Panc1 (cell line): ENCODE data around the gene LRRC66. TPM values are rescaled to one million over a fixed set of nuclear protein-coding genes. Genes with fewer than 3 reads are reported as not detected.

ENCODE experiments used
- ATAC-seq: fragments of 200-7000 bp; cut with Tn5 transposase; 2 replicates; pipeline ENCODE4 v1.9.1; 2020; ENCODE audit warnings: mild to moderate bottlenecking, moderate library complexity
- BruUV-seq: library from RNA; stranded (reverse); fragments of 400-500 nt; replicated peaks from 2 replicates; lab custom pipeline; 2021; lab: Mats Ljungman, UMichigan
- CTCF ChIA-PET: fragments of 300-600 bp; sonication (Branson Sonifier 250); formaldehyde crosslinking; loops from one replicate; lab custom pipeline; 2022; ENCODE audit warnings: antibody characterized with exemption; lab: Charles Lee
- POLR2A ChIA-PET: fragments of 300-600 bp; sonication (Branson Sonifier 250); formaldehyde crosslinking; loops from one replicate; lab custom pipeline; 2022; ENCODE audit warnings: antibody characterized with exemption; lab: Charles Lee
- DNase-seq: peaks from one replicate; pipeline ENCODE4 v3.0.0-alpha.2; 2010; ENCODE audit warnings: low read depth, low spot score
- H3K27ac ChIP-seq: 2 replicates; pipeline ENCODE4 v1.5.1; 2011; ENCODE audit warnings: mild to moderate bottlenecking, low read length, inconsistent platforms
- H3K27me3 ChIP-seq: fragments of 200-500 bp; sonication (Bioruptor generic); 2 replicates; pipeline ENCODE4 v1.6.0; 2014; ENCODE audit warnings: low read length, inconsistent platforms; ENCODE audit not compliant: control insufficient read depth, insufficient read depth
- H3K36me3 ChIP-seq: fragments of 200-500 bp; sonication (Bioruptor generic); 2 replicates; pipeline ENCODE4 v1.5.1; 2014; ENCODE audit warnings: inconsistent platforms, mild to moderate bottlenecking, low read length, moderate library complexity; ENCODE audit not compliant: control insufficient read depth, insufficient read depth
- H3K4me1 ChIP-seq: 2 replicates; pipeline ENCODE4 v1.5.1; 2011; ENCODE audit warnings: inconsistent platforms, mild to moderate bottlenecking, low read length, moderate library complexity; ENCODE audit not compliant: control insufficient read depth, insufficient read depth
- H3K4me3 ChIP-seq, 2 experiments: 2 replicates each; pipeline ENCODE4 v1.5.1; 2011 to 2012; ENCODE audit warnings: low read depth in 2 of 2, low read length in 2 of 2, mild to moderate bottlenecking in 2 of 2, inconsistent platforms in 1 of 2, moderate library complexity in 1 of 2
- H3K9me3 ChIP-seq: fragments of 200-500 bp; sonication (Bioruptor generic); 2 replicates; pipeline ENCODE4 v1.5.1; 2014; ENCODE audit warnings: low read depth, mild to moderate bottlenecking, inconsistent platforms, low read length, moderate library complexity; ENCODE audit not compliant: control insufficient read depth, insufficient read depth
- POLR2AphosphoS5 ChIP-seq: IDR thresholded peaks from 2 replicates; pipeline ENCODE4 v1.6.1; 2012; ENCODE audit warnings: mild to moderate bottlenecking, low read depth, low read length, moderate library complexity
- SIN3A ChIP-seq: IDR thresholded peaks from 2 replicates; pipeline ENCODE4 v1.6.1; 2012; ENCODE audit warnings: low read depth, mild to moderate bottlenecking, low read length, moderate library complexity, borderline replicate concordance; ENCODE audit not compliant: insufficient read depth
- TCF7L2 ChIP-seq: IDR thresholded peaks from 2 replicates; pipeline ENCODE4 v1.6.1; 2011; ENCODE audit warnings: mild to moderate bottlenecking, low read depth, low read length, inconsistent platforms
- in situ Hi-C: cut with HindIII; loops from 2 replicates; pipeline ENCODE4 v1.10.0; 2016; ENCODE audit warnings: low sequenced_read_pairs, low pct_unique_long_range_greater_than_20kb
- intact Hi-C: fragments of 100-400 bp; cut with micrococcal nuclease; formaldehyde crosslinking; loops from one replicate; pipeline ENCODE4 v1.10.0; 2022; ENCODE audit not compliant: unreplicated experiment
- total RNA-seq: library from RNA; stranded (reverse); gene quantifications from one replicate; pipeline ENCODE4 v1.2.1, GENCODE V29; 2021; ENCODE audit not compliant: unreplicated experiment
- TF ChIP-seq, protein P1 (sequence below), 2 experiments: IDR thresholded peaks; 2 replicates each; pipeline ENCODE4 v1.6.1; 2011 to 2012; ENCODE audit warnings: low read depth in 2 of 2, control low read depth in 1 of 2, low read length in 1 of 2, mild to moderate bottlenecking in 1 of 2, moderate library complexity in 1 of 2; ENCODE audit not compliant: insufficient read depth in 1 of 2
- TF ChIP-seq, protein P2 (sequence below): fragments of 450-650 bp; IDR thresholded peaks from 2 replicates; pipeline ENCODE4 v1.5.1; 2017; ENCODE audit warnings: mild to moderate bottlenecking

LRRC66 gene
- total RNA-seq, 1 experiment from 2014 or later: 0.08 TPM

DNA sequence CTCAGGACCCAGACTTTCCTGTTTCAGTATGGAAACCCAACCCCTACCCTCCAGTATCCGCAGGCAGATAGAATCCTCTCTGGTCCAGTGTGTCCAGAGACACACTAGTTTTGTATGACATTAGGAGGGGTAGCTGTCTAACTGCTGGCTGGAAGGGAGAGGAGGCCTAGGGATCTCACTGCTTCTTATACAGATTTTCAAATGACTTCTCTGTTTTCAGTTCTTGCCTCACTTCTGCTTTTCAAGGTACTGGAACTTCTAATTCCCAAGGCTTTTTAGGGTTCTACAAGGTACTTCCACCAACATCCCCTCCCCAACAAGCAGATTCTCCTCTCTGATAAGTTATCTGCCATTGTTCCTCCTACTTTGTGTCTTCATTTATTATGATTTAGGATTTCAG is 11.8 kb upstream of the LRRC66 start:
- no TSS peak for BruUV-seq

DNA sequence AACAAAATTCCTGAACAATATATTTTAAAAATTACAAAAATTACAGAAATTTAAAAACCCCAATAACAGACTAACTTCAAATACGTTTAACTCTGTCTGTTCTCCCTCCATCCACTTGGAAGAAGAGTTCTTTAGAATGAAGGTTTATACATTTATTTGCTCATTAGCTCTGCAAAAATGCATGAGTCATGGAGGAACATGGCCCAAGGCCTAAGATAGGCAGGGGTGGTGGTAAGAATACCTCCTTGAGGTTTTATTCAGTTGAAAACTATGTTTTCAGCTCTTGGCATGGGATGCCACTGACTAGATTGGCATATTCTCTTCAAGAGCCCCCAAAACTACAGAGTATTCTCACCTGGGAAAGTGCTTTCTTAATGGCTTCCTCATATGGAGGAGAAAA is 8.8 kb upstream of the LRRC66 start:
- CTCF ChIA-PET: no interaction called here
- intact Hi-C loops: no loop called here
- TF ChIP-seq, protein P1, sequence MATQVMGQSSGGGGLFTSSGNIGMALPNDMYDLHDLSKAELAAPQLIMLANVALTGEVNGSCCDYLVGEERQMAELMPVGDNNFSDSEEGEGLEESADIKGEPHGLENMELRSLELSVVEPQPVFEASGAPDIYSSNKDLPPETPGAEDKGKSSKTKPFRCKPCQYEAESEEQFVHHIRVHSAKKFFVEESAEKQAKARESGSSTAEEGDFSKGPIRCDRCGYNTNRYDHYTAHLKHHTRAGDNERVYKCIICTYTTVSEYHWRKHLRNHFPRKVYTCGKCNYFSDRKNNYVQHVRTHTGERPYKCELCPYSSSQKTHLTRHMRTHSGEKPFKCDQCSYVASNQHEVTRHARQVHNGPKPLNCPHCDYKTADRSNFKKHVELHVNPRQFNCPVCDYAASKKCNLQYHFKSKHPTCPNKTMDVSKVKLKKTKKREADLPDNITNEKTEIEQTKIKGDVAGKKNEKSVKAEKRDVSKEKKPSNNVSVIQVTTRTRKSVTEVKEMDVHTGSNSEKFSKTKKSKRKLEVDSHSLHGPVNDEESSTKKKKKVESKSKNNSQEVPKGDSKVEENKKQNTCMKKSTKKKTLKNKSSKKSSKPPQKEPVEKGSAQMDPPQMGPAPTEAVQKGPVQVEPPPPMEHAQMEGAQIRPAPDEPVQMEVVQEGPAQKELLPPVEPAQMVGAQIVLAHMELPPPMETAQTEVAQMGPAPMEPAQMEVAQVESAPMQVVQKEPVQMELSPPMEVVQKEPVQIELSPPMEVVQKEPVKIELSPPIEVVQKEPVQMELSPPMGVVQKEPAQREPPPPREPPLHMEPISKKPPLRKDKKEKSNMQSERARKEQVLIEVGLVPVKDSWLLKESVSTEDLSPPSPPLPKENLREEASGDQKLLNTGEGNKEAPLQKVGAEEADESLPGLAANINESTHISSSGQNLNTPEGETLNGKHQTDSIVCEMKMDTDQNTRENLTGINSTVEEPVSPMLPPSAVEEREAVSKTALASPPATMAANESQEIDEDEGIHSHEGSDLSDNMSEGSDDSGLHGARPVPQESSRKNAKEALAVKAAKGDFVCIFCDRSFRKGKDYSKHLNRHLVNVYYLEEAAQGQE (IDR thresholded peaks at IDR 0.05; ENCODE audit: insufficient read depth in 1 of 2, low read depth in 2 of 2, low read length in 1 of 2): no peak
- no peak for TF ChIP-seq TCF7L2
- TF ChIP-seq SIN3A: no peak
- TF ChIP-seq, protein P2, sequence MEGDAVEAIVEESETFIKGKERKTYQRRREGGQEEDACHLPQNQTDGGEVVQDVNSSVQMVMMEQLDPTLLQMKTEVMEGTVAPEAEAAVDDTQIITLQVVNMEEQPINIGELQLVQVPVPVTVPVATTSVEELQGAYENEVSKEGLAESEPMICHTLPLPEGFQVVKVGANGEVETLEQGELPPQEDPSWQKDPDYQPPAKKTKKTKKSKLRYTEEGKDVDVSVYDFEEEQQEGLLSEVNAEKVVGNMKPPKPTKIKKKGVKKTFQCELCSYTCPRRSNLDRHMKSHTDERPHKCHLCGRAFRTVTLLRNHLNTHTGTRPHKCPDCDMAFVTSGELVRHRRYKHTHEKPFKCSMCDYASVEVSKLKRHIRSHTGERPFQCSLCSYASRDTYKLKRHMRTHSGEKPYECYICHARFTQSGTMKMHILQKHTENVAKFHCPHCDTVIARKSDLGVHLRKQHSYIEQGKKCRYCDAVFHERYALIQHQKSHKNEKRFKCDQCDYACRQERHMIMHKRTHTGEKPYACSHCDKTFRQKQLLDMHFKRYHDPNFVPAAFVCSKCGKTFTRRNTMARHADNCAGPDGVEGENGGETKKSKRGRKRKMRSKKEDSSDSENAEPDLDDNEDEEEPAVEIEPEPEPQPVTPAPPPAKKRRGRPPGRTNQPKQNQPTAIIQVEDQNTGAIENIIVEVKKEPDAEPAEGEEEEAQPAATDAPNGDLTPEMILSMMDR: no peak
- TF ChIP-seq POLR2AphosphoS5: no peak
- H3K9me3 ChIP-seq: no peaks in the 10 kb centered on the region
- DNase-seq (no peak), ATAC-seq (no peak)
- H3K36me3 ChIP-seq: no peaks in the 10 kb centered on the region; the same call in 1 of the 2 replicates
- H3K27ac ChIP-seq: no peak overlapping the region
- H3K4me3 ChIP-seq: no peak overlapping the region
- no peaks in the 10 kb centered on the region for H3K27me3 ChIP-seq
- POLR2A ChIA-PET: no interaction called here
- H3K4me1 ChIP-seq: no peaks in the 10 kb centered on the region; the same call in 1 of the 2 replicates
- in situ Hi-C loops: no loop called here
- no TSS peak for BruUV-seq

More for the DNA sequence above, 11.8 kb upstream of the LRRC66 start:
- Histone ChIP-seq H3K36me3 (no peaks in the 10 kb centered on the region; the same call in 1 of the 2 replicates), H3K4me1 (peaks cover 3% of the 10 kb centered on the region; the same call in 1 of the 2 replicates), H3K27me3 (no peaks in the 10 kb centered on the region), H3K9me3 (no peaks in the 10 kb centered on the region), H3K4me3 (no peak overlapping the region), H3K27ac (no peak overlapping the region)
- DNase-seq (no peak), ATAC-seq (no peak)
- ChIA-PET POLR2A (no interaction called here), CTCF (no interaction called here)
- in situ Hi-C loops: no loop called here
- intact Hi-C loops: no loop called here
- TF ChIP-seq, protein P1 (IDR thresholded peaks at IDR 0.05; ENCODE audit: insufficient read depth in 1 of 2, low read depth in 2 of 2, low read length in 1 of 2): no peak
- TF ChIP-seq, protein P2: no peak
- TF ChIP-seq SIN3A (no peak), TCF7L2 (no peak), POLR2AphosphoS5 (no peak)
